ENCODE measurements around the gene PDZRN3. TPM values are rescaled to one million over a fixed set of nuclear protein-coding genes. Genes with fewer than 3 reads are reported as not detected.

PDZRN3 gene
- not detected in 2 replicates for polyA plus RNA-seq (2011; rRNA removed)
- not detected in 2 replicates for polyA plus RNA-seq (2012; cell fraction: cytosol; rRNA removed)
- polyA plus RNA-seq (2012; cell fraction: nucleus; rRNA removed): not detected in 2 replicates
- polyA plus RNA-seq (2017; fragmentation: RNase III; extraction: RNeasy Plus Mini Kit Qiagen cat#74134 plus additional on column Dnase treatment): not detected in 3 replicates
- polyA minus RNA-seq (2011; rRNA and poly(A)+ RNA removed): 1.0 TPM in 1 of 2 replicates, not detected in the other

DNA sequence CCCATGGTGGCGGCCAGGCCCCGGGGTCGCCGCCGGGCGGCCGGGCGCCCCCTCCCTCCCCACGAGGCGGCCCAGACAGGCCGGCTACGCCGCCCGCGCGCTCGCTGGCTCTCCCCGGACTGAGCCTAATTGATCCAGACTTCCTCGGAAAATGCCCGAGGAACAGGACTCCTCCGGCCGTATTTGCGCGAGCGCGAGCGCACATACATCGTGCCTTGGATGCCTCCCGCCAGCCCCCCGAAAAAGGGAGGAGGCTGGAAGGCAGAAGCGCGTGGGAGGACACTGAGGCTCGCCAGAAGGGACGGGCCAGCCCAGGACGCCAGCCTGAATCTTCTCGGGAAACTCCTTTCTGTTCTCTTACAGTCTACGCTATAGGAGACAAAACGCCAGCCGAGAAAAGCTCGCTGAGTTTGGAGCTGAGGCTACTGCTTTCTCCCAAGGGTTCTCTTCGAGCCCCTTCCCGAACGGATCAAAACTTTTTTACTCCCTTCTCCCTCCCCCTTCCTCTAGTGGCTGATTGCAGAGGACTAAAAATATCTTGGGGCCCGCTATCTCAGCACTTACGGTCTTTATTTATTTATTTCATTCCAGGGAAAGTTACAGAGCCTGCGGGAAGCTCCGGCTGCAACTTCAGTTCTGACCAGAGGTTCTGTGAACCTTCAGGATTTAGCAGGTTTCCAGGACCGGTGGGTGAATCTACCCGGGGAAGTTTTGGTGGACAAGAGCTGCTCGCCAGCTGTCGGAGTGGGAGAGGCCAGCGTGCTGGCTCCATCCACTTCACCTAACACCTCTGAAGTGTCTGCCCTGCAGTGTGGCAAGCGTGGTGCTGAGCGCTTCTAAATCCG, at the start of gene PDZRN3:
PDZRN3 (minus strand) TSS at position 121 of the 845 bp plus-strand sequence.
- ChIA-PET CTCF (no interaction called here), POLR2A (no interaction called here)
- H3K4me2 ChIP-seq: peak within 1 kb of the TSS; percentile 62
- peak within 1 kb of the TSS; percentile 22; the same call in 1 of the 3 replicates for H3K4me3 ChIP-seq
- 24% methylated on average over 37 of the region's 55 CpGs for WGBS (ENCODE audit: missing lambda C conversion rate)
- no peak for FAIRE-seq
- H3K27ac ChIP-seq: no peak within 1 kb of the TSS
- DNase-seq (ENCODE audit: low read depth in 1 of 2, low spot score in 1 of 2): no peak
- H3K9me3 ChIP-seq: no peaks in the 10 kb centered on the region
- H3K4me1 ChIP-seq: no peaks in the 10 kb centered on the region
- ATAC-seq: peak in 1 of 2 experiments; percentile 43; a peak in 2 of 6 replicates
- TF ChIP-seq FOXS1 (CRISPR knock-in tag; IDR thresholded peaks at IDR 0.05) (no peak), SMC3 (IDR thresholded peaks at IDR 0.05) (no peak), TFCP2L1 (CRISPR knock-in tag; IDR thresholded peaks at IDR 0.05) (no peak), ELK1 (IDR thresholded peaks at IDR 0.05; ENCODE audit: low read depth, low read length) (no peak), TP53 (CRISPR knock-in tag; IDR thresholded peaks at IDR 0.05) (no peak), EHMT2 (IDR thresholded peaks at IDR 0.05; ENCODE audit: low read depth) (no peak)
- TF ChIP-seq, protein P1, sequence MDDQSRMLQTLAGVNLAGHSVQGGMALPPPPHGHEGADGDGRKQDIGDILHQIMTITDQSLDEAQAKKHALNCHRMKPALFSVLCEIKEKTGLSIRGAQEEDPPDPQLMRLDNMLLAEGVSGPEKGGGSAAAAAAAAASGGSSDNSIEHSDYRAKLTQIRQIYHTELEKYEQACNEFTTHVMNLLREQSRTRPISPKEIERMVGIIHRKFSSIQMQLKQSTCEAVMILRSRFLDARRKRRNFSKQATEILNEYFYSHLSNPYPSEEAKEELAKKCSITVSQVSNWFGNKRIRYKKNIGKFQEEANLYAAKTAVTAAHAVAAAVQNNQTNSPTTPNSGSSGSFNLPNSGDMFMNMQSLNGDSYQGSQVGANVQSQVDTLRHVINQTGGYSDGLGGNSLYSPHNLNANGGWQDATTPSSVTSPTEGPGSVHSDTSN (IDR thresholded peaks at IDR 0.05): no peak

DNA sequence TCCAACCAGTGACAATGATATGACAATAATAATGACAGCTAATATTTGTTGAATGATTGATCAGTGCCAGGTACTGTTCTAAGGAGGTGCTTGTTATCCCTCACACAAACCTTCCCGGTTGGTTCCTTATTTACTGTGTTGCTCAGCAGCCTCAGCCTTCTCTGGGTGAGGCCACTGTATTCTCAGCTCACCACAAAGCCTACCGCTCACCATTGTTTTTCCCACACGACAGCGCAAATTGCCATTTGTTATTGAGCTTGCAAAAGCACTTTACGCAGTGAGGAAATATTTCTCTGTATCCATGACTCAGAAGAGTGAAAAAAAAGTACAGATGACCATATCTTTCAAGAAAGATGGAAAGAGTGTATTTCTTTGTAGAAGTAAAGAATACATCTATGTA, 49.5 kb upstream of the PDZRN3 start:
- TF ChIP-seq EHF (CRISPR knock-in tag; IDR thresholded peaks at IDR 0.05) (no peak), FOXS1 (CRISPR knock-in tag; IDR thresholded peaks at IDR 0.05) (no peak), ZFP36 (IDR thresholded peaks at IDR 0.05; ENCODE audit: borderline replicate concordance, partially characterized antibody) (no peak), HDAC2 (IDR thresholded peaks at IDR 0.05) (no peak), POLR2AphosphoS2 (conservative IDR thresholded peaks at IDR 0.05; ENCODE audit: low read length) (no peak), TP53 (CRISPR knock-in tag; IDR thresholded peaks at IDR 0.05) (no peak), GATA3 (IDR thresholded peaks at IDR 0.05; ENCODE audit: borderline replicate concordance) (no peak), HEYL (CRISPR knock-in tag; IDR thresholded peaks at IDR 0.05) (no peak), EHMT2 (IDR thresholded peaks at IDR 0.05; ENCODE audit: low read depth) (no peak), POLR2A (IDR thresholded peaks at IDR 0.05; ENCODE audit: low read length) (no peak), RFX5 (IDR thresholded peaks at IDR 0.05) (no peak), RNF2 (IDR thresholded peaks at IDR 0.05; ENCODE audit: borderline replicate concordance, low read depth) (no peak)
- TF ChIP-seq, protein P2, sequence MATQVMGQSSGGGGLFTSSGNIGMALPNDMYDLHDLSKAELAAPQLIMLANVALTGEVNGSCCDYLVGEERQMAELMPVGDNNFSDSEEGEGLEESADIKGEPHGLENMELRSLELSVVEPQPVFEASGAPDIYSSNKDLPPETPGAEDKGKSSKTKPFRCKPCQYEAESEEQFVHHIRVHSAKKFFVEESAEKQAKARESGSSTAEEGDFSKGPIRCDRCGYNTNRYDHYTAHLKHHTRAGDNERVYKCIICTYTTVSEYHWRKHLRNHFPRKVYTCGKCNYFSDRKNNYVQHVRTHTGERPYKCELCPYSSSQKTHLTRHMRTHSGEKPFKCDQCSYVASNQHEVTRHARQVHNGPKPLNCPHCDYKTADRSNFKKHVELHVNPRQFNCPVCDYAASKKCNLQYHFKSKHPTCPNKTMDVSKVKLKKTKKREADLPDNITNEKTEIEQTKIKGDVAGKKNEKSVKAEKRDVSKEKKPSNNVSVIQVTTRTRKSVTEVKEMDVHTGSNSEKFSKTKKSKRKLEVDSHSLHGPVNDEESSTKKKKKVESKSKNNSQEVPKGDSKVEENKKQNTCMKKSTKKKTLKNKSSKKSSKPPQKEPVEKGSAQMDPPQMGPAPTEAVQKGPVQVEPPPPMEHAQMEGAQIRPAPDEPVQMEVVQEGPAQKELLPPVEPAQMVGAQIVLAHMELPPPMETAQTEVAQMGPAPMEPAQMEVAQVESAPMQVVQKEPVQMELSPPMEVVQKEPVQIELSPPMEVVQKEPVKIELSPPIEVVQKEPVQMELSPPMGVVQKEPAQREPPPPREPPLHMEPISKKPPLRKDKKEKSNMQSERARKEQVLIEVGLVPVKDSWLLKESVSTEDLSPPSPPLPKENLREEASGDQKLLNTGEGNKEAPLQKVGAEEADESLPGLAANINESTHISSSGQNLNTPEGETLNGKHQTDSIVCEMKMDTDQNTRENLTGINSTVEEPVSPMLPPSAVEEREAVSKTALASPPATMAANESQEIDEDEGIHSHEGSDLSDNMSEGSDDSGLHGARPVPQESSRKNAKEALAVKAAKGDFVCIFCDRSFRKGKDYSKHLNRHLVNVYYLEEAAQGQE (IDR thresholded peaks at IDR 0.05): no peak
- TF ChIP-seq, protein P1 (IDR thresholded peaks at IDR 0.05): no peak
- TF ChIP-seq, protein P3, sequence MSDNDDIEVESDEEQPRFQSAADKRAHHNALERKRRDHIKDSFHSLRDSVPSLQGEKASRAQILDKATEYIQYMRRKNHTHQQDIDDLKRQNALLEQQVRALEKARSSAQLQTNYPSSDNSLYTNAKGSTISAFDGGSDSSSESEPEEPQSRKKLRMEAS (IDR thresholded peaks at IDR 0.05): no peak
- 16% methylated on average over 5 of the region's 5 CpGs for WGBS (ENCODE audit: missing lambda C conversion rate)
- Histone ChIP-seq H3K4me1 (no peaks in the 10 kb centered on the region), H3K4me3 (no peak overlapping the region), H3K4me2 (no peak overlapping the region), H3K9me3 (no peaks in the 10 kb centered on the region), H3K27ac (no peak overlapping the region)
- POLR2A ChIA-PET: no interaction called here
- ATAC-seq: no peak
- no peak for DNase-seq (ENCODE audit: low read depth in 1 of 2, low spot score in 1 of 2)
- CTCF ChIA-PET: no interaction called here
- FAIRE-seq: no peak
